Brain microvascular endothelial cell (primary cell): ENCODE measurements around the gene PCDHGA1.

ENCODE experiments used
- DNase-seq: peaks from one replicate; pipeline ENCODE4 v3.0.0-alpha.2; 2020
- H3K27ac ChIP-seq: fragments of 250-450 bp; sonication (Bioruptor Pico); 2 replicates; pipeline ENCODE4 v1.5.1; 2020; ENCODE audit warnings: mild to moderate bottlenecking, moderate library complexity
- H3K27me3 ChIP-seq: fragments of 250-450 bp; sonication (Bioruptor Pico); replicated peaks from 2 replicates; pipeline ENCODE4 v1.5.1; 2020; ENCODE audit warnings: mild to moderate bottlenecking
- H3K36me3 ChIP-seq: fragments of 250-450 bp; sonication (Bioruptor Pico); replicated peaks from 2 replicates; pipeline ENCODE4 v1.5.1; 2020; ENCODE audit warnings: mild to moderate bottlenecking
- H3K4me3 ChIP-seq: 2 replicates; pipeline ENCODE4 v1.5.1; 2011; ENCODE audit warnings: low read depth, mild to moderate bottlenecking, control low read depth, low read length, moderate library complexity
- CTCF ChIP-seq: IDR thresholded peaks from 2 replicates; pipeline ENCODE4 v1.5.1; 2011; ENCODE audit warnings: low read depth, mild to moderate bottlenecking, moderate library complexity, low read length, control low read depth, inconsistent platforms; ENCODE audit errors: missing control alignments
- in situ Hi-C: cut with HindIII; loops from 2 replicates; pipeline ENCODE4 v1.10.0; 2017; ENCODE audit warnings: low sequenced_read_pairs, low pct_ligation_motif_present

PCDHGA1 gene

DNA sequence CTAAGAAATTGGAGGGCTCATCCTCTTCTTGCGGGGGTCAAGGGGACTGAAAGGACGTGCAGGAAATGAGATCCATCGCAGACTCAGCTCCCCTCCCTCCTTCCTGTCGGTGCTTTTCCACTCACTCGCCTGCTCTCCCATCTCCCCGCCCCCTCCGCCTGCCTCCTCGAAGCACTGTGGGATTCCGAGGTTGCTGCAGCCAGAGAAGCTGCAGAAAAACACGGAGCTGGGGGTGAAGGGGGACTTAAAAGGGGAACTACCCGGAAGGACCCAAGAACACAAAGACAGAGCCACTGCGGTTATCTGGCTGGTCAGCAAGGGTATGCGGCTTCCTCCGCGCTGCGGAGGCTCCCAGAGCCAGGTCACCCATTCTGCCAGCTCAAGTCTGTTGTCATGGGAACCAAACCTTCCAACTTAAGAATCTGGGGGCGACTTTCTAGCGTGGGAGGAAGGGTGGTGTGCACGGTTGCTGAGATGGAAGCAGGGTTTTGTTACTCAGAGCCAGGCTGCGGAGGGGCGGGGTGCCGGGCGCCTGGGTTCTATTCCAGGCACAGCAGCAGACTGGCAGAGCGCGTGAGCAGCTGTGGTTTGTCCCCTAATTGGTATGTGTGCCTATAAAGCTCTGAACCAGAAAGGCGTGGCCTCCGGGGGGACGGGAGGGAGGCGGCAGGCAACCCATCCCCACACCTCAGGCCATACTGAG, 183.5 kb downstream of the PCDHGA1 start:
- peak; percentile 89 for DNase-seq
- H3K4me3 ChIP-seq, result peak overlapping the region; percentile 60
- peaks cover 17% of the 10 kb centered on the region for H3K36me3 ChIP-seq
- in situ Hi-C loops, result loop anchor here (25.0 kb wide), 1 partner anchor 101 kb away; the partner anchor contains the start of genes PCDHGA10, PCDHGA11, PCDHGA9 and PCDHGB6
- no peaks in the 10 kb centered on the region for H3K27me3 ChIP-seq
- peak overlapping the region; percentile 95 for H3K27ac ChIP-seq
- no peak for TF ChIP-seq CTCF

- peak; percentile 35 for DNase-seq
- TF ChIP-seq CTCF, result no peak
- H3K27me3 ChIP-seq, result no peaks in the 10 kb centered on the region
- in situ Hi-C loops, result loop anchor here (25.0 kb wide), 1 partner anchor 102 kb away; the partner anchor contains the start of genes PCDHGA10, PCDHGA11, PCDHGA9 and PCDHGB6
- H3K36me3 ChIP-seq, result peaks cover 21% of the 10 kb centered on the region
- peak overlapping the region; percentile 60 for H3K4me3 ChIP-seq
- H3K27ac ChIP-seq, result peak overlapping the region; percentile 95
Observed at GRCh38 chr5:141514330-141515133, 184.2 kb downstream of the PCDHGA1 start.

DNA sequence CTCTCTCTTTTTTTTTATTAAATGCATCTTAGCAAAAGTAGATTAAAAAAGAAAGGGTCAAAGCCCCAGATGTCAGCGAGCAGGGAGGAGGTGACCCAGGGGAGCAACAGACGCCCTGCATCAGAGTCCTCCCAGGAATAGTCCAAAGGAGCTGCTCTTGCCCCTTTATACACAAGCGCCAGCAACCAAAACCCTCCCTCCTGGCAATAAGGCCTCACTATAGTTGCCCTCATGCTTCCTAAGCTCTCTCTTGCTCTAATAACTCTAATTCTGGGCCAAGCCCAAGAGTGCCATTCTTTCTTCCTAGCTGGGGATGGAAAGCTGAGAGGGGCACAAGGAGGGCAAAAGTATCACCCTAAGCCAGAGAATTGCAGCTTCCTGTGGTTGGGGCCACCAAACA, 184.8 kb downstream of the PCDHGA1 start:
- Histone ChIP-seq H3K36me3 (peaks cover 20% of the 10 kb centered on the region), H3K4me3 (no peak overlapping the region), H3K27ac (peak overlapping the region; percentile 95), H3K27me3 (no peaks in the 10 kb centered on the region)
- no peak for DNase-seq
- no peak for TF ChIP-seq CTCF
- in situ Hi-C loops, result loop anchor here (25.0 kb wide), 1 partner anchor 103 kb away; the partner anchor contains the start of genes PCDHGA10, PCDHGA11, PCDHGA9 and PCDHGB6

- DNase-seq, result no peak
- H3K4me3 ChIP-seq, result no peak overlapping the region
Observed at GRCh38 chr5:141515946-141516671, 185.8 kb downstream of the PCDHGA1 start.

More at GRCh38 chr5:141515946-141516671, 185.8 kb downstream of the PCDHGA1 start:
- H3K27ac ChIP-seq, result no peak overlapping the region
- peaks cover 19% of the 10 kb centered on the region for H3K36me3 ChIP-seq
- H3K27me3 ChIP-seq, result no peaks in the 10 kb centered on the region
- in situ Hi-C loops, result loop anchor here (25.0 kb wide), 1 partner anchor 104 kb away; the partner anchor contains the start of genes PCDHGA10, PCDHGA11, PCDHGA9 and PCDHGB6
- no peak for TF ChIP-seq CTCF
